Hepatic stellate cell (primary cell): Measurements from ENCODE around the gene GDF7.

Source experiments
- DNase-seq: peaks from one replicate; pipeline ENCODE4 v3.0.0; 2011; ENCODE audit warnings: low spot score

GDF7 gene

DNA sequence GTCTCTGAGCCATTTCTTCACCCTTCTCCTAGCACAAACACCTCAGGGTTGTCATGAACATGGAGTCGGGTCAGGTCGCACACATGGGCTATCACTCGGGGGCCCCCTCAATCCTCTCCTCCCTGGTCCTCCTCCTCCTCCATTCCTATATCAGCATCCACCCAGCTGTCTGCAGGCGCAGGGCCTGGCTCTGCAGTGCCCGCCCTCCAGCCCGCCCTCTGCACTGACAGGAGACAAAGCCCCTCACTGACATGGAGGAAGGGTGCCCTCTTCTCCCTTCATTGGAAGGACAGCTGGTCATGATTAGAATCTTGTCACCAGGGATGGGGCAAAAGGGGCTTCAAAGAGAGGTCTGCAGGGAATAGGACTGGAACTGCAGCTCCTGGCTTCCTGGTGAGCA lies 37.8 kb upstream of the GDF7 start:
- no peak for DNase-seq

DNA sequence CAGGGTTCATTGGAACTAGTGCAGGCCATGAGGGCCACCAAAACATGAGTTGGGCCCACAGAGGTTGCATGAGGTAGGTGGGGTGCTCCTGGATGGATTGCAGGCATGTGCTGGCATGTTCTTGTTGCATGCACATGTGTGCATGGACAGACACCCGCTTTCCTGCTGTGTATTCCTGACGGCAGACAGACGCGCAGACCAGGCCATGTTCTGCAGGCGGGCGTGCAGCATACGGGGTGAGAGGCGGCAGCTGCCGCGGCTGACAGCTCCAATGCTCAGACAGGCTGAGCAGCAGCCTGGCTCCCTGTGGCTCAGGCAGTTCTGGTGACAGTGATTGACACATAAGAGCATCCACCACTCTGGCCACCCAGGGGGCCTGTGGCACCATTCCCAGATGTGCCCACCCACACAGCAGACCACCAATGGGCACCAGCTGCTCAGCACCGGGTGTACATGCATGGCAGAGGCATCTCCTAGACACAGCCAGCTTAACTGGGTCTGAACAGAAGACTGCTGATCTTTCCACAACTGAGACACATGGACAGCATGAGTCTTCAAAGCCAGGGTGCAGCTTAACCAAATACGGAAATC lies 37.3 kb upstream of the GDF7 start:
- no peak for DNase-seq

DNA sequence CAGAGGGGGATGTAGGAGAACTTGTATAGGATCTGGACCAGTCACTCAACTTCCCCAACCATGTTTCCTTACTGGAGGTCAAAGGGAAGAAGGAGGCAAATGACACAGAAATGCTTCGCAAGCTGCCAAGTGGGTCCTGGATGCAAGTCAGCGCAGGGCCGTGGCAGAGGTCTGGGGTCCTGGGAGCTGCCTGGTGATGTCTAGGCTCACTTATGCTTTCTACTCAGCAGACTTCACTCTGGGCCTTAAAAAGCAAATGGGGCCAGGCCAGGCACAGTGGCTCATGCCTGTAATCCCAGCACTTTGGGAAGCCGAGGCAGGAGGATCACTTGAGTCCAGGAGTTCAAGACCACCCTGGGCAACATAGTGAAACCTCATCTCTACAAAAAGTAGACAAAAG lies 36.0 kb upstream of the GDF7 start:
- no peak for DNase-seq

DNA sequence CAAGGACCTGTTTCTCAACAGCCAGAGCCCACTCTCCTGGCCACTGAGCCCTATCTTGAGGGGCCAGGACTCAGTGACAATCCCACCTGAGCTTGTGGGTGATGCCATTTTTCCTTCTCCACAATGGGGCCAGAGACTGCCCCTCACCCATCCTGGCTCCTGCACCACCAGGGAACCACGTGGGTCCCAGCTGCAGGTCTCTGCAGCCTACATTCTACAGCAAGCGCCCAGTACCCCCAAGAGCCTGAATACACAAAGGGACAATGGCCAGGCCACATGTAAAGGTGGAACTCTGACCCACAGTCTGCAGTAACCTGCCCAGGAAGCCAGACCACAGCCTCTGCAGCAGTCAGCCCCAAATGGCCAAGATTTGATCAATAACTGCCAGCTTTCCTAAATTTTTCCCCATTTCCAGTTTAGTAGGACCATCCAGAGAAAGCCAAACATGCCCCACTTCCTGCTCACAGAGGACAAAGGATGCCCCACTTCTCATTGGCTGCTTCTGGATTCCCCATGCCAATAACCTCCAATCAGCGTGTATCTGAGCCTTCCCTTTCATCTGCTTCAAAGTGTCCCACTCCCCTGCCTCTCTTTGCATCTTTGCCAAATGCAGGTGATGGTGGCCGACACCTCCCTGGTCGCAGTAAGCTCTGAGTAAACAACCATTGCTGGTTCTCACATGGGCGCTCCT lies 35.2 kb upstream of the GDF7 start:
- DNase-seq, result no peak

DNA sequence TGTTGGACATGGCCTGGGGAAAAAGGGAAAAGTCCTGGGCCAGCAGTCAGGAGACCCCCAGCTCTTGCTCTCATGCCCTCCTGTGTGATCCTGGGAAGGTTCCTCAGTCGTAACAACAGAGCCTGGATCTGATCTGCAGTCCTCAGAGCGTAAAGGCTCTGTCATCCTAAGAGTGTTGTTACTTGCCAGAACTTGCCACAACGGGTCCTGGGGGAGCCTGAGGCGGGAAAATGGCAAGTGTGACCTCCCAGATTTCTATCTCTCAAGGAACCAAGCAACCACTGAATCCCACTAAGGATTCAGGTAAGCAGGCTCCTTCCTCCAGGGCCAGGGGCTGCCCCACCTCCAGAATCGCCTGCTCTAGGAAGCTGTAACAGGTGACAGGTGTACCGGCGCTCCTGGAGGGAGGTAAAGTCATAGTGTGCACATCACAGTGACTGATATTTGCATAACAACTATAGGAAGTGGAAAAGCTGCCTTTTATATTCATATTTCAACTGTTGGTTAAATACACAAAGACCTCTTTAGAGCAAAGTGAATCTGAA lies 34.4 kb upstream of the GDF7 start:
- DNase-seq, result no peak

GRCh38 chr2:20633001-20633400 lies 33.9 kb upstream of the GDF7 start:
- no peak for DNase-seq

GRCh38 chr2:20633794-20634506 lies 33.0 kb upstream of the GDF7 start:
- no peak for DNase-seq

DNA sequence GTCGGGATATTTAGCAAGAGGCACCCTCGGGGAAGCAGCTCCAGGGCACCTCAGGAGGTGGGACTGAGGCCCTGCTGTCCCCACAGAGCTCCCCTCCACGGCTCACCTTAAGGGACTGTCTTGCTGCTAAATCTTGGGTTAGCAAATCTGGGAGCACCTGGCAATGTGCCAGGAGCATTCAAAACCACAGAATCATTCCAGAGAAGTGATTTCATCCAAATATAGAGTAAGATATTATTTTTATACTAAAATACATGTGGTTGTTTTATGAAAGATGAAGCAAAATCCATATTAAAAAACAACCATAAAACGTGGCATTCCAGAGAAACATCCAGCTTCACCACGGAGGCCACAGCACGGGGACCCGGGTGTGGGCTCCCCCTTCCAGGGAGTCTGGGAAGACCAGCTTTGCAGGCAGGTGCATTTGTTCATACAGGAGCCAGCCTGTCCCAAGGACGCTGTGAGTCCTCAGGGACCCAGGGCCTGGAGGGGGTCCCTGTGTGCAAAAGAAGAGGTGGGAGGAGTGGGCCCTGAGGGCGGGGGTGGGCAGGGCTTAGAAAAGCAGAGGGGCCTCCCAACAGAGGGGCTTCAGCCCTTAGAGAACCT lies 32.3 kb upstream of the GDF7 start:
- peak; percentile 79 for DNase-seq

DNA sequence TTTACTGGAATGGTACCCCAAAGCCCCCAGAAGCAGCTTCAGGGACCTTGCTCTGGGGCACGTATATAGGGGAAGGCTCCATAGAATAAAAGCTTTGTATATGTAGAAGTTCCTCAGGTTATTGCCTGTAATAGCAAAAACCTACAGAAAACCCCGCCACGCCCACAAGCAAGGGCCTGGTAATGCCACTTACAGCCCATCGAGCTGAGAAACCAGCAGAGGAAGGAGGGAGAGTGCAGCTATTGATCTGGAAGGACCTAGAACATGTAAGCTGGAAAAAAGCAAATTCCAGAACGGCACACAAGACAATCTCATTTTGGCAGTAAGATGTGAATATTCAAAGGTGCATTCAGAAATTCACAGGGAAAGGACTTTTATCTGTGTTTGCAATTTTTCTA lies 31.8 kb upstream of the GDF7 start:
- no peak for DNase-seq

DNA sequence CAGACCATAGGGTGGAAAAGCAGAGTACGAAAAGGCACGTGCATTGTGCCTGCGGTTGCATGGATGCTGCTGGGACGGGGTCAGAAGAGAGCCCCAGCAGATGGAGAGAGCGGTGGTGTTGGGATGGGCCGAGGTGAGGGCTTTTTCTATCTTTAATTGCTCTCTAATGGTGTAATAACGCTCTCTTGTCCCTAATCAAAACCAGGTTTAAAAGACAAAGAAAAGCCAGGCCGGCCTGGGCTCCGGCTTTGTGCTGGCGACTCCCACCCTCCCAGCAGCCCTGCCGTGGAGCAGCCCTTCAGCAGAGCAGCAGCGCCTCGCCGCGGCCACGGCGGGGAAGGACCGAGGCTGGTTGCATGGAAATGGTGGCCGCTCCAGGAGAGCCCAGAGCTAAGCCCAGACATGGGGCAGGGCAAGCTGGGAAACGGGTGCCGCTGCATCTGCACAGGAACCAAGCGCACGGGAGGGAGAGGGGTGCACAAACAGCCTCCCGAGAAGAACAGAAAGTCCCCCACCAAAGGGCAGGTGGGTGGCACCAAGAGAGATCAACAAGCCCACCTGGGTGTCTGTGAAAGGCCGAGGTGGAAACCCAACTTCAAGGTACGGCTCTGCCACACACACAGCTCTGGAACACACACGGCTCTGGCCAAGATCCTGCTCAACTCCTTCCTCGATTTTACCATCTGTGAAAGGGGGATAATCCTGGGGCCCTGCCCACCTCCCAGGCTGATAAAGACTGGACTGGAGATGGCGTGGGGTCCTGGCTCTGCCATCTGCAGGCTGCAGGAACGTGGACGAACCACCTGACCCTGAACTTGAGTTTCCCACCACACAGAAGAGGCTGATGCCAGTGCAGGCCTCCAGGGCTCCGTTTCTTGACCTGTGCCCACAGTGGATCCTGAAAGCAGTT lies 31.0 kb upstream of the GDF7 start:
- DNase-seq, result peak; percentile 92

- DNase-seq, result no peak
Measured at GRCh38 chr2:20637147-20637546, 29.8 kb upstream of the GDF7 start.

DNA sequence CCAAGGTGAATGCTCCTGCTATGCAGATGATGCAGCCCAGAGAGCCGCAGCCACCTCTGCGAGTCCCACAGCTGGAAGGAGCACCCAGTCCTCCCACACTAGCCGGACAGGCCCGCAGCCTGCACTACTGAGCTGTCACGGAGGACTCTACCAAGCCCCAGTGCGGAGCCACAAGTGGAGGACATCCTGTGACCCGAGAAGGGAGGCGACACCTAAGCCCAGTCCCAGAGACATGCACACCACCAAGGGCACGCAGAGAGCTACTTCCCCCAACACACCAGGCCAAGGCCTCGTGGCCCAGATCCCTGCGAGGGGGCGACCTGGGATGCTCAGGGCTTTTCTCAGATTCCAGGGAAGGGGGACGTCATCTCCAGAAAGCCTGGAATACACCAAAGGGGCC lies 28.9 kb upstream of the GDF7 start:
- no peak for DNase-seq

GRCh38 chr2:20638646-20639430 lies 28.1 kb upstream of the GDF7 start:
- no peak for DNase-seq

DNA sequence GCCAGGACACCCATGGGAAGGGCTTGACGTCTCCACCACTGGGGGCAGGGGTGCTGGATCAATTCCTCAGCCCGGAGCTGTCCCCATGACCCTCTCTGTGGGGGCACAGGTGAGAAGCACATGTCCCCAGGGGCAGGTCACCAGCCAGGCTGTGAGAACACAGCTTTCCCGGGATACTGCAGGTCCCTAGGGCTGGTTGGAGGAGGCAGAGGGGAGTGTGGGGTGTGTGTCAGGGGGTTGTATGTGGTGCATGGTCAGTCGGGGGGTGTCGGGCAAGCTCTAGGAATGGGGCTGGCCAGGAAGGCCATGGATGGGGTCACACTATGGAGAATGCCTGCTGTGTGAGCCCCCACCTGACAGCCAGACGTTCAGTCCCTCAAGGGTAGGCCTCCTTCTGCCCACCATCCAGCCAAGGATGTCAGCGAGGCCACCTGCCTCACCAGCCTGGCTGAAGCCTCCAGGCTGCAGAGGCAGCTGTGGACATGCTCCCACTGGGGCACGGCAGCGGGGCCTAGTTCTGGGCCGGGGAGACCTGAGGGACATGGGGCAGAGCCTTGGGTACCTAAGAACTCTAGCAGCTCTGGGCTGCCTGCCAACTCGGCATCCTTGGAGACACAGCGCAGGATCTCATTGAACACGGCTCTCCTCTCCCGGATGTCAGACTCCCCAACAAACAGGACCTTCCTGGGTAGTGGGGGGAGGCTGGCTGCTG lies 26.4 kb upstream of the GDF7 start:
- DNase-seq, result no peak

DNA sequence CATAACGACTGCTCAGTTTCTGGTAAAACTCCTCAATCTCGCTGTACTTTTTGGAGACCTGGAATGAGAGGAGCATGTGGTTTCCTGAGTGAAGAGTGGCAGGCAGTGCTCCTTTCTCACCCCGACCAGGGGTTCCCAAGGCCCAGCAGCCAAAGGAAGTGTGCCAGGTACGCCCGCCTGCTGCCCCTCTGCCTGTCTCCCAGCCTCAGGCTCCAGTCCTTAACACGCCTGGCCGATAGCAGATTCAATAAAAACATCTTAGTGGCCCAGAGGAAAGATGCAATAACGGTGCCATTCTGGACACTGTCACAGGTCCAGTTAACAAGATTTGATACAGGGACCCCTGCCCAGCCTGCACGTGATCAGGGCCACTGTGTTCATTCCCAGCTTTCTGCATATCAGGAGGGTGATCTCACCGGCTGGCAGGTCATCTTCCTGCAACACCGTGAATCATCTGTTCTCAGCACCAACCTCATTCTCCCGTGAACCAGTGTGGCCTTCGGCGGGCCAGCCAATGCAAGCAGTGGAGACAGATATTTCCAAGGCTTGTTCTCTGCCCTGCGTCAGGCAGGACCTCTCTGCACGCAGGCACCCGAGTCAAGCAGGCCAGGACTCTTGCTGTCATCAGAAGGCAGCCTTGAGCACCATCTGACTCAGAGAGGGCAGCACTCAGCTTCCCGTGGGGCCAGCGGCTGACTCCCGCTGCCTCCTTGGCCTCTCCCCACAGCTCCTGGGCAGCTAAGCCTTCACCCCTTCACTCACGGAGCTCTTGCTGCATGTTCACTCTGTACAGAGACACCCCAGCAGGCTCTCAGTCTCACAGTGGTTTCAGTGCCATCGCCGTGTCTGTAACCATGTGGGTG lies 25.6 kb upstream of the GDF7 start:
- no peak for DNase-seq

GRCh38 chr2:20642055-20642971 lies 24.6 kb upstream of the GDF7 start:
- peak; percentile 92 for DNase-seq

- DNase-seq, result no peak
Measured at GRCh38 chr2:20643060-20643459, 23.9 kb upstream of the GDF7 start.

DNA sequence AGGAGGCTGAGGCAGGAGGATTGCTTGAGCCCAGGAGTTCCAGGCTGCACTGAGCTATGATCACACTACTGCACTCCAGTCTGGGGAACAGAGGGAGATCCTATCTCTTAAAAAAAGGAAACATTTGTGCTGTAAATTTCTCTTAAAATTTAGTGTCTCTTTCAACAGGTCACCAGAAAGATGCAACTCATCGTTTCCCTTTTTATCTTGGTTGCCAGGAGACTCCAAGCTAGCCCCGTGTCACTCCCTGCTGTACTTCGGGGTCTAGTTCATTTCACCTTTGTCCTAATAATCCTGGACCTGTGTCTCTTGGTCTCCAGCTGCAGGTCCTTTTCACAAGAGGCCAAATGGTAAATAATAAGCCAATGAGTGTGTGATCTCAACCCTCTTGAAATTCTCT lies 23.1 kb upstream of the GDF7 start:
- no peak for DNase-seq
